Renal pelvis (tissue), 4 donors: ENCODE data around the gene ARAP2. TPM values are rescaled to one million over a fixed set of nuclear protein-coding genes. Genes with fewer than 3 reads are reported as not detected.

ENCODE experiments used
- DNase-seq: peaks from one replicate; pipeline ENCODE4 v3.0.0-alpha.2; 2013
- polyA plus RNA-seq, 3 donors: library from polyadenylated mRNA; unstranded; fragments of 120-200 nt; gene quantifications; one replicate each; pipeline ENCODE4 v1.2.1, GENCODE V29; 2013; ENCODE audit not compliant: insufficient read length in 3 of 3

ARAP2 gene
- polyA plus RNA-seq, 3 donors = 4.6 to 8.7 (median 7.7) TPM

DNA sequence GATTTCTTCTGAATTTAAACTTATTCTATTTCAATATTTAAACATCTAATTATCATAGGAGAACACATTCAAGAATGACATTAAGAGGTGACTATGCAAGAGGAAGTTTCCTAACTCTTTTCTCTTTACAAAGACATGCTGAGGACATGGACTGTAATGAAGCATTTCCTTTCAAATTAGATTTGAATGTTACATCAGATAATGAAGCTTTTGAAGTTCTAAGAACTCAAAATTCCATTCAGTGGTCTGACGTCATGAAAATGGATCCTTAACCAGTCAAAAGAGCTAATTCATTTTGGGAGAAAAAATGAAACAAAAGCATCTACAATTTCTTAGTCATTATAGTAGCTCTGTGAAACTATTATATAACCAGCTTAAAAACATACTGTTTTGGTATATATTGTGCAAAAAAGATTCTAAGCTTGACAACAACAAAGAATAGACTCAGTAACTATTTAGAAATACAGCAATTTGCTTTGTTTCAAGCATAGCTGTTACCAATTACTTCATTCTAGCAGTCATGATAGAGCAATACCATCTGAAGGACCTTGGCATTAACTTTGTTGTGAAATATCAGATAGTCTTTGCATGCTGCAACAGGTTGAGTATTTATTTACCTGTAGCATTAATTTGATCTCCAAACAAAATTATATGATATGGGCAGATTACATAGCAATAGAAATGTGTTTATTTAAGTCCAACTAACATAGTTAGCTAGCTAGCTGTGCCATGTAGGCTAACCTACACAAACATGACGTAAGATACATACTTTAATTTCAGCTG, 23.4 kb upstream of the ARAP2 start:
- no peak for DNase-seq

DNA sequence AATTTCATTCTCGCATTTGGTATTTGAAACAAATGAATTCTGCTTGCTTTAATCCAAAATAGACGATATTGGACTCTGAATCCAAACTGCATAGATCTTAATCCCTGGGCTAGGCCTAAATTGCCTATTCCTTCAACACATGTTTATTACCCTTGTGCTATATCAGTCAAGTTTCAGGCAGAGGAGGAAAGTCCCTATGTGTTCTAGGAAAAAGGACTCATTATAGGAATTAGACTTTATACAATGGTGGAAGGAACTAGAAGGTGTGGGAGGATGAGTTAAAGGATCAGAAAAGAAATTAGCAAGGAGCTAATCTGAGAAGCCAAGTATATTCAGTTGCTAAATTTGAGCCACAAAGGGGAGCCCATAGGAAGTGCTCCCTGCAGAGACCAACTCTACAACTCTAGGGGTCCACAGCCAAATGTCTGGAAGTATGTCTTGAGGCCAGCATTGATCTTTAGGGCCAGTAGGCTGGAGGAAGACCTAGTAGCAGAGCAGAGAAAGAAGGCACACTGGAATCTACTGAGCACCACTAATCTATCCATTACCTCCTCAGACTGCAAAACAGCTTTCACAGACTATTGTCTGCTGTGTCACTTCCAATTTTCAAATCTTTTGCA, 20.0 kb upstream of the ARAP2 start:
- DNase-seq = no peak

DNA sequence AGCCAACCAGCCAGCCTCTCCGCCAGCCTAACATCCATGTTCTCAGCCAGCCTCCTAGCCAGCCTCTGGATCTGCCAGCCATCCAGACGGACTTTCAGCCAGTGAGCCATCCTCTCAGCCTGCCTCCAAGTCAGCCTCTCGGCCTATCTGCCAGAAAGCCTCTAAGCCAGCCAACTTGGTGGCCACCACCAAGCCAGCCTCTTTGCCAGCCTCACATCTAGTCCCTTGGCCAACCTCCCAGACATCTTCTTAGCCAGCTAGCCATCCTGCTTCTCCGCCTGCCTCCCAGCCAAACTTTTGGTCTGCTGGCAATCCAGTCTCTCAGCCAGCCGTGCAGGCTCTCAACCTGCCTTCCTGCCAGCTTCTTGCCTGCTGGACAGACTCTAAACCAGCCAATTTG, 16.4 kb upstream of the ARAP2 start:
- DNase-seq = no peak

DNA sequence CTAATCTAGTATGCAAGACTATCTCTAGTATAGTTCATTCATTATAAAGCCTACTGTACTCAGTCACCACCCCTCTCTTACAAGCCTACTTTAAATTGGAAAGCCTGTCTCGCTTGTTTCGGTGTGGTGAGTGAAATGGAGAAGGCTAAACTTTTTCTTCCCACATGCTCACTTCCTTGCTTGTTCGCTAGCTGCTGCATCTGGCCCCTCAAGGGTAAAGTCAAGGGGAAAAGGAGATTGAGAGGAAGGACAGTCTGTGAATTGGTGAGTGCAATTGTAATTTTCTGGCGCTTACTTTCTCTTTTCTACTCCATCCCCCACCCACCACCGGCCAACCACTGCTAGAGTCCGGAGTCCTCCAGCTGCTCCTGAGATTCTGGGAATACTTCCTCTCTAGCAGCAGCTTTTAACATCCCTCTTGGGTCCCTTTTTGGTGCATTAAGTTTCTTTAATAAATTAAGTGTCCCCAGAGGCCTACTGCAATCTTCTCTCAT, 12.1 kb upstream of the ARAP2 start:
- no peak for DNase-seq

DNA sequence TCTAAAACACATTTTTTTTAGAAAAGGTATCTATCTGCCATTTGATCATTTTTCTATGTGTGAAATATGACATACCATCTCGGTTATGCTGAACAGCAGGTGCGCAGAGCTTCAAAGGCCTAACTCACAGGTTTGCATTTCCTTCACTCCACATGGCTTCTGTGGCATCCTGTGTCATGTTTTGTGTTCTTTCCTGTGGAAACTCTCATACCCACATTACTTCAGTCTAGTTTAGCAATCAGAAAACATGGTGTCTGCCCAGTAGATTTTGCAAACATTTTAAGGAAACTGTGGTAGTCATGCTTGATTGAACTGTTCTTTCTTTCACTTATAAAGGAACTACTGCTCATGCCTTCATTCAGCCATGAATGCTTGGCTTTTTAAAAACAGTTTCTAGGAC, 11.3 kb upstream of the ARAP2 start:
- no peak for DNase-seq

DNA sequence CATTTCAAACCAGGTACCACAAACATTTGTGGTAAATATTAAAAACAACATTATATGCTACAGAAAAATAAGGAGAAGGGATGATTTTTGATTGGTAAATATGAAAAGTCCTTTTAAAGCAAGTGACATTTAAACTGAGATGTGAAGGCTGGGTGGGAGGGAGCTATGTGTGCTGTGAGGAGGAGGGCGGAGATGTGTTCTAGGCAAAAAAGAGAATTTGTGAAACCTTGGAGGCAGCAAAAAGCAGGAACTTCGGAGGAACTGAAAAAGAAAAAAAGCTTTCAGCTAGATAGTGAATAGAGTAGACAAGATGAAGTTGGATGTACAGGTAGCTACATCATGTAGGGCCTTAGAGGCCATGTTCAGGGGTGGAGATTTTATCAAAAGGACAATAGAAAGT, 10.1 kb upstream of the ARAP2 start:
- no peak for DNase-seq

DNA sequence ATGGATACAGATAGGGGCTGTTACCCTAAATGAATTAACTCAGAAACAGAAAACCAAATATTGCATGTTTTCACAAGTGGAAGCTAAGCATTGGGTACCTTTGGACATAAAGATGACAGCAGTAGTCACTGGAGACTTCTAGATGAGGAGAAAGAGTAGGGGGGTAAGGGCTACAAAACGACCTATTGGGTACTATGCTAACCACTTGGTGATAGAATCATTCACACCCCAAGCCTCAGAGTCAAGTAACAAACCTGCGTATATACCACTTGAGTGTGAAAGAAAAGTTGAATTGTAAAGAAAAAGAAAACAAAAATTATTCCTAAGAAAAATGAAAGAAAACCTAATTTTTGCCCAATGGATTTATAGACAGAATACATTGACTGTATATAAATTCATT, 7.7 kb upstream of the ARAP2 start:
- DNase-seq = no peak

DNA sequence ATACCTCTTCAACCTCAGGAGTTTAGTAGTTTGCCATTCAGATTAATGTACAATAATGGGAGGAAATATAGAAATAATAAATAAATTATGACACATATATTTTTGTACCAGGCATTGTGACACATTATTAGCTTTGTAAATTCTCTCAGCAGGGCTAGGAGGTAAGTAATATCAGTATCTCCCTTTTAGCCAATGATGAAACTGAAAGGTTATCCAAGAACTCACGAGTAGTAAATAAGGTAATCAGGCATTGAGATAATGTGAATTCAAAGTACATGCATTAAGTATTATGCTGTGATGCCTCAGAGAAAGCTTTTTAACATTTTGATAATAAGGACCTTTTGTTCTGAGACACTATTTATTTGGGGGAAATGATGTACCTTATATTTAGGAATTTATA, 5.3 kb upstream of the ARAP2 start:
- no peak for DNase-seq

DNA sequence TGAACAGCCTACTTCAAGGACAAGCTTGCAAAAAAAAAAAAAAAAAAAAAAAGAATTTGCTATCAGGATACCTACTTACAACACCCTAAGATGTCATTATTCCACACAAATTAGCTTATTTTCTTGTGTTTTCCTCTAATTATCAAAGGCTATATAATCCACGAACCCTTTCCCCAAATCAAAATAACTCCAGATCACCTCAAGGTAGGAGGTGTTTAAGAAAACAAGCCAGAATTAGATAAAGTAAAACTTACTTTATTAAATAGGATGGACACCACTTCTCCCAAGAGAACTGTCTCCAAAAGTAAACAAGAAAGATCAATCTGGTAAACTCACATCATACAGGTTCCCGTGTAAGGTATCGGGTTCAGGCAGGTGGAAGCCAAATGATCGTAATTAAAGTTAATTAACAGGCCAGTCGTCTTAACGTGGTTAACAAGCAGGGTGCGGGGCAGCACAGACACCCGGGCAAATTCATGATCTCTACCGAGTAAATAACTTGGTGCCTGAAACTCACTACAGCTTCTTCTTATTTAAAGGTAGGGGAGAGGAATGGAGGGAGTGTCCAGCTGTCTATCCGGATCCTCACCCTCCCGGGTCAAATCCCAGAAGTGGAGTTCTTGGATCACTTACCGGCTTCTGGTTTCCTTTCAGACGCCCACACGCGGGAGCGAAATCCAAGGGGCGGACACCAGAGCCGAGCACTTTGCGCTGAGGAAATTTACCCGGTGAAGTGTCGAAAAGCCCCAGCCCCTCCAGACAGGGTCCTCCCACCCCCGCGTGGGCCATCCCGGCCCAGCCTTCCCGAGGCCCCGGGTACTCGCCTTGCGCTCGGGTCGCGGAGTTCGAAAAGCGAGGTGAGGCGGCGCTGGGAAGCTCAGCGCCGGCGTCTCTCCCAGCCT, 708 bp downstream of the ARAP2 start:
- peak; percentile 45 for DNase-seq

DNA sequence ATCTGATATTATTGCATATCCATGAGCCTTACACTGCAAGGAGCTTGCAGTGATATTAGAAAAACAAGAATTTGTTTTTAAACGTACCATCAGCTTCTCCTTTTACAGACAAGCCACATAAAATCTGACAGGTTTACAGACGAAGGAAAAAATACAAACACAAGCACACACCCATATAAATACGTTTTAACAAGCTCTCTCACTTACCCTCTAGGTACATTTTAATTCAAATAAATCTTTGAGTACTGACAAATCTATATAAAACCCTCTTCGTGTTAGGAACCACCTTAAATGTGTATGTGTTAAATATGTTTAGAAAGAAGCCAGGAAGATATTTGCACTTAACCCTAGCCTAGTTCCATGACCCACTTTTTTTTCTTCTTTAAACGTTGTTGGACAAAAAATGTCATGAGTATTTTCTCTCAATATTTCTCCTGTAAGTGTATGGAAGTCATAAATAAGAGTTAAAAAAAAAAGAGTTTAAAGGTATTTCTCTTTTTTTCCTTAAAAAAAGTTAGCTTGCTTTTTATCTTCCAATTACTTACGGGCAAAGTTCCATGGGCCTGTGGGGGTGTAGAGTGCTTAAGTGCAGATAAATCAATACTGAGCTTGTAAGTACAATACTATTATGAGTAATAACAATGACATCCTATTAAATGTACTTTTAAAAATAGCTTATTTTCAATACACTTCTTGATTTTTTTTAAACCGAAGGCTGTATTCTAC, 1.5 kb downstream of the ARAP2 start:
- no peak for DNase-seq

DNA sequence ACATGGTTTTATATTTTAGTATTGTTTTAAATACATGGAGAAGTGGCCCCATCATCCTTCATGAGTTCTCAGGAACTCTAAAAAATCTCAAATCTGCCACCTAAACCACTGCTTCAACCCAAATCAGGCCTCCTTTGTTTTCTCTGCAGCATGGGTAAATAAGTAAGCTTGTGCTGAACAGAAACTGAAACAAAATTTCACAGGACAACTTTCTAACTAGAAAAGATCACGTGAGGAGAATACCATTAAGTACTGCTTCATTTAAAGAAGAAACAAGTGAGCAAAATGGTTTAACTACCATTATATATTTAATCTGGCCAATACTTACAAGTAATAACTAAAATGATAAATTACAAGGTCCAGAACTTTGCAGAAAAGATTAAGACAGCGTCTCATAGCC, 2.5 kb downstream of the ARAP2 start:
- DNase-seq = no peak

DNA sequence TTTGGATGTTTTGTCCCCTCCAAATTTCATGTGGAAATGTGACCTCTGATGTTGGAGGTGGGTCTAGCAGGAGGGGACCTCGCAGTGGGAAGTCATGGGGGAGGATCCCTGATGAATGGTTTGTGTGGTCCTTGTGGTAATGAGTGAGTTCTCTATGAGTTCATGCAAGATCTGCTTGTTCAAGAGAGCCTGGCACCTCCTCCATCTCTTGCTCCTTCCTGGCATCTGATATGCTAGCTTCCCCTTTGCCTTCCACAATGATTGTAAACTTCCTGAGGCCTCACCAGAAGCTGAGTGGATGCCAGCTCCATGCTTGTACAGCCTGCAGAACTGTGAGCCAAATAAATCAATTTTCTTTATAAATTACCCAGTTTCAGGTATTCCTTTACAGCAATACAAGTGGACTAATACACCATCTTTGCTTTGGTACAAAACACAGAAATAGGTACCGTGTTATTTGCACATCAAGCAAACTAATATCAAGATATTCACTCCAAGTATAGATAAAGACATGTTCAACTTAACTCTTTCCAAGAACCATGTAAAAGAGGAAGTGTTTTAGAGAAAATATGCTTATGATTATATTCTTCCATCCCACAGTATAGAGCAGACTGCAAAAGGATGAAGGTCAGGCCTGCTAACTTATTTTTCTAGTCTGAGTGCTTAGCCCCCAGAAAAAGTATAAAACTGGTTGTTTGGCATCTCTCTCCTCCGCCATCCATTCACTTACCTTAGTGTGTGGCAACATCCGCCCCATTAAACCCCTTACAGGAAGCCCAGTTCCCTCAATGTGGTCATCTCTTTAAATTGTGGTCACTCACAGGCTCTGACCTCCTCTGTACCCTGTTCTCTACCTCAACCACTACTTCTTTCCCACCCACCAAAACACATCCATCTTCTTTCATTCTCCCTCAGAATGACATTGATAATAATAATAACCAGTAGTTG, 6.7 kb downstream of the ARAP2 start:
- no peak for DNase-seq

DNA sequence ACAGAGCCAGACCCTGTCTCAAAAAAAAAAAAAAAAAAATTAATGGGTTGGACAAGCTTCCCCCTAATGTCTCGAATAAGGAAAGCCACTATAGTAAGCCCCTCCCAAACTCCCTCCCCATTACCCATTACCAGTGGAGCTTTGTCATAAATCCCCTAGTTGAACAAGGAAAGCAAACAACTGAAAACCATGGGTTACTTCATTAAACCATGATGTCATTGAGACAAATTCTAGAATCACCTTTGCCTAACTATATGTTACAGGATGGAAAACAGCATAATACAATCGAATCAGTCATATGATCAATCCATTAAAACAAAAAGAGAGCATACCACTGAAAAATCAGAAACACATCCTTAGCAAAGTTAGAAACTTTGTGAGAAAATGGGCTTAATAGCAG, 8.2 kb downstream of the ARAP2 start:
- DNase-seq = no peak

DNA sequence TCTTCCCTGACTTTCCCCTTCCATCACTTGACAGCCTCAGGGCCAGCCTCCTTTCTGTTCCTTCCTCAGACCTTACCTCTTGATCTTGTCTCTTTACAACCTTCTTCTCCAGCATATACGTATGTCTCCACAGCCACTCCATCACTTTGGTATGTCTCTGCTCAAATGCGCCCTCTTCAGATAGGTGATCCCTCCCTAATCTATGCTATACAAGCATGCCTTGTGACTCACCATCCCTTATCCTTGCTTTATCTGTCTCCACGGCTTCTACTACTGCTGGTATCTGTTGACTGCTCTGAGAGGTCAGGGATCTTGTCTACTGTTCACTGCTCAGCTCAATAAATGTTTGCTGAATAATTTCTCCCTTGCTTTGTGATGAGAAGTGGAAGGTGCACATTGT, 9.0 kb downstream of the ARAP2 start:
- no peak for DNase-seq

DNA sequence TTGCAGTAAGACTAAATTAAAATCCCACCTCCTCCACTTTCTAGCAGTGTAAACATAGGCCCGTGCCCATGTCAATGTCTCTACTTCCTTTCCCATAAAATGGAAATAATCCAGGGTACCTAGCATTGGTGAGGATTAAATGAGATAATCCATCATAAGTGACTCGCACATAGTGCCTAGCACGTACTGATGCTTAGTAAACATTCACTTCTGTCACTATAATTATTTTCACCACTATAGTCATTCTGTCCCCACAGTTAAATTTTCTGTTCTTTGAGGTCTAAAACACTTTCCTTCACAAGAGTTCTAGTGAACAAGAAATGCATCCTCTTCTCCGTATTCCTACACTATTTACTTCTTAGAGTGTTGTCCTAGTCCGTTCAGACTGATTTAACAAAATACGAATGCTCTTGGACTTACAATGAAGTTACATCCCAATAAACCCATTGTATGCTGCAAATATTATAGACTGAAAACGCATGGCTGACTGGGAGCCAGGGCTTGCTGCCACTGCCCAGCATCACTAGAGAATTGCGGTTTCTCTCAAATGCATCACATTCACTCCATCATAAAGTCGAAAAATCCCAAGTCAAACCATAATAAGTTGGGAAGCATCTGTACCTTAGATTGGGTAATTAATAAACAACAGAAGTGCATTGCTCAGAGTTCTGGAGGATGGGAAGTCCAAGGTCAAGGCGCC, 10.6 kb downstream of the ARAP2 start:
- no peak for DNase-seq

DNA sequence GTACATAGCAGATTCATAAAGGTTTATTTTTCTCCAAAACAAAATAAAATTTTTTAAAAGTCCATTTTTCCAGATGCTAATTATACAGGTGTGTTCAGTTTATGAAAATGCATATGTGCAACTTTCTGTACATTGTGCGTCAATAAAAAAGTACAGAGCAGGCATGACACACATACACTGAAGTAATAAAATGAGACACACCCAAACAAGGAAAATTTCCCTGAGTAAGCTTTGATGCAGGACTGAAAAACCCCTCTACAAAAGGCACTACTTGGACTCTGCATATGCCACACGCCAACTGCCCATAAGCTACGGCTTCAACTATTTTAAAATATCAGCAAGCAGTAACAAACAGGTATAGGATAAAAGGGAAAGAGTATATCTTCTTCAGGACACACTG, 13.8 kb downstream of the ARAP2 start:
- DNase-seq = no peak

DNA sequence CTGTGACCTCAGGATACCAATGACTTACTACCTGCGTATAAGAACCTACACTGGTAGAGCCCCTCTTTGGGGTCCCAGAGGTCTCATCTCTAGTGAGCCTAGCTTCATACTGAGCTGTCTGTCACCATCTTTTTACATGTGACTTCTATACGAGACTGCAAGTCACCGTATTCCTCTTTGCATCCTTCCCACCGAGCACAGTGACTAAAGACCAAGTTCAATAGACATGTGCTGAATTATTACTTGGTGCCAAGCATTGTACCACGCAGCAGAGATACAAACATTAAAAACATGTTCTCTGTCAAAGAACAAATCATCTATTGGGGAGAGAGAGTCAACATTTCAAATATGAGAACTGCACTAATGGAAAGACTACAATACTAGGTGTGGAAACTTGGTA, 16.4 kb downstream of the ARAP2 start:
- DNase-seq = no peak

DNA sequence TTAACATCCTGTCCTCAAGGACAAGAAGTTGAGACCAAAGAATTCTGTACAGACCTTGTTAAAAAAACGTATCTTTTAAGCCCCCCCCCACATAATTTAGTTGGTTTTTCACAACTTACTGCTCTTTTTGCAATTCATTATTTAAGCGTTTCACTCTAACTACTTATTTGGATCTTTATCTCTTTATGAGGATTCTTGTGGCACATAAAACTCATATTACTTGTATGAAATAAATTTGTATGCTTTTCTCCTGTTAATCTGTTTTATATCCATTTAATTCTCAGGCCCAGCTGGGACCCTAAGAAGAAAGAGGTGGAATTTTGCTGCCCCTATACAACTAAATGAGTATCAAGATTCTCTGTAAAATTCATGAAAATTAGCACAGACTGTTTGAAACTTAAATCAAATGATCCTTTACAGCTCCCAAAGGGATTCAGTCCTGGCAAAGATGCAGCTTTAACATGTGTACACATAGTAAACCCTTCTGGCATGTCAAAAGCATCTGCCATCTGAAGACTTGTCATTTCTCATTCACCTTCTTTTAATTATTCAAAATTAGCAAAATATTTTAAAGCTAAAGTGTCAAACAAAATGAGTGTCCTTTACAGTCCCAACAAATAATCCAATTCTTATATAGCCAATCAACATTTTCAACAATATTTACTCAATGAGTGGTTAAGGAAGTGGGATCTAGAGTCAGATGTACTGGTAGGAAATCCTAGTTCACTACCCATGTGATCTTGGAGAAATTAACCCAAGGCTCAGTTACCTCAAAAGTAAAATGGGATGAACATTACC, 17.7 kb downstream of the ARAP2 start:
- DNase-seq = no peak
